ENCODE data around the gene SCARB2.
A peak's percentile ranks its signal among the peaks of the same experiment; 100 is the strongest.

SCARB2 gene

GRCh38 chr4:76179398-76180318 lies 34.0 kb downstream of the SCARB2 start:
- DNase-seq (ENCODE audit: low read depth) = peak; percentile 78
- H3K4me3 ChIP-seq (ENCODE audit: low read length) = no peak overlapping the region
- TF ChIP-seq CTCF (conservative IDR thresholded peaks at IDR 0.05; ENCODE audit: low read length) = peak; percentile 95

GRCh38 chr4:76178296-76178695 lies 35.3 kb downstream of the SCARB2 start:
- no peak for TF ChIP-seq CTCF (conservative IDR thresholded peaks at IDR 0.05; ENCODE audit: low read length)
- DNase-seq (ENCODE audit: low read depth) = no peak

GRCh38 chr4:76177709-76178108 lies 35.9 kb downstream of the SCARB2 start:
- TF ChIP-seq CTCF (conservative IDR thresholded peaks at IDR 0.05; ENCODE audit: low read length) = no peak

More at GRCh38 chr4:76178296-76178695, 35.3 kb downstream of the SCARB2 start:
- no peak overlapping the region for H3K4me3 ChIP-seq (ENCODE audit: low read length)

GRCh38 chr4:76175336-76175735 lies 38.3 kb downstream of the SCARB2 start:
- no peak overlapping the region for H3K4me3 ChIP-seq (ENCODE audit: low read length)
- TF ChIP-seq CTCF (conservative IDR thresholded peaks at IDR 0.05; ENCODE audit: low read length) = no peak
- DNase-seq (ENCODE audit: low read depth) = no peak

More at GRCh38 chr4:76177709-76178108, 35.9 kb downstream of the SCARB2 start:
- H3K4me3 ChIP-seq (ENCODE audit: low read length) = no peak overlapping the region
- DNase-seq (ENCODE audit: low read depth) = no peak

- no peak overlapping the region for H3K4me3 ChIP-seq (ENCODE audit: low read length)
- no peak for TF ChIP-seq CTCF (conservative IDR thresholded peaks at IDR 0.05; ENCODE audit: low read length)
- no peak for DNase-seq (ENCODE audit: low read depth)
Observed at GRCh38 chr4:76174216-76174615, 39.4 kb downstream of the SCARB2 start.

- TF ChIP-seq CTCF (conservative IDR thresholded peaks at IDR 0.05; ENCODE audit: low read length) = no peak
- H3K4me3 ChIP-seq (ENCODE audit: low read length) = no peak overlapping the region
- no peak for DNase-seq (ENCODE audit: low read depth)
Observed at GRCh38 chr4:76168688-76169087, 44.9 kb downstream of the SCARB2 start.

GRCh38 chr4:76166480-76166879 lies 47.1 kb downstream of the SCARB2 start:
- TF ChIP-seq CTCF (conservative IDR thresholded peaks at IDR 0.05; ENCODE audit: low read length) = no peak
- no peak for DNase-seq (ENCODE audit: low read depth)
- no peak overlapping the region for H3K4me3 ChIP-seq (ENCODE audit: low read length)
